ENCODE measurements around the gene TGFBR1. TPM values are rescaled to one million over a fixed set of nuclear protein-coding genes. Genes with fewer than 3 reads are reported as not detected.

Gene TGFBR1
- total RNA-seq, 1 donor from 2014 or later: 203 TPM

DNA sequence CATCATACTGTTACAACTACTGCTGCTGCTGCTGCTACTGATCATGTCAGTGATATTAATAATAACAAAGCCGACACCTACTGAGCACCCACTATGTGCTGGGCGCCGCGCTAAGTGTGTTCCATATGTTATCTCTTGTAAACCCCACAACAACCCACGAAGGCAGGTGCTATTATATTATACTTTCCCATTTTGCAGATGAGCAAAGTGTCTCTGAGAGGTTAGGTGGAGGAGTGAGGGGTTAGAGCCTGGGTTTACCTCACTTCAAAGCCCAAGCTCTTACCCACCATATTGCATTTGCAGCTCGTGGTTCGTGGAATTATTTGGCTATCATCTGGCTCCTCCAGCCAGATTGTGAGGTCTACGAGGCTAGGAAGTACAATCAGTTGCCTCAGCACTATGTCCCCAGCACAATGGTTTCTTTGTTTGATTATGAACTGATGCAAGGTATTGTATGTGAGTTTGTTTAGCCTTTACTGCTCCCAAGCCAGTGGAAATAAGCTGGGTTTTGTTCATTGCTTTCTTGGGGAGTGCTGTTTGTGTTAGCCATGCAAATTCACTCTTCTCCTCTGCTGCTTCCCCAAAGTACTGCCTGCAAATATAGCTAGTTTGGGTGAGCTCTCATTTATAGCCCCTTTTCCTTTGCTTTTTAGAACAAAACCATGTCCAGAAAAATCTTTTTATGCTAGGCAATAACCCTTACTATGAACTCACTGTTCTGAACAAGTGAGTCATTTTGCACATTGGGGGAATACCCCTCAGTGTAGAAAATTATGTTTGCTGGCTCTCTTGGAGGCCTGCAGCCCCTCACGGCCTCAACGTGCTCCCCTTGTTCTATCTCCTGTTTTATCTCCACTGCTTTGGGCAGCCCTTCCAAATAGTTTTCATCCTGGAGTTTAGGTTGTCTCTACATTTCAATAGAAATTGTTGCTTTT, 68.9 kb downstream of the TGFBR1 start:
- Histone ChIP-seq H3K9me3 (ENCODE audit: insufficient read depth, low read depth, low read length) (no peaks in the 10 kb centered on the region), H4K20me1 (ENCODE audit: insufficient read depth, low read length) (no peaks in the 10 kb centered on the region), H3K36me3 (ENCODE audit: insufficient read depth, low read length) (no peaks in the 10 kb centered on the region), H3K4me1 (ENCODE audit: insufficient read depth, low read length) (no peaks in the 10 kb centered on the region), H3K27me3 (ENCODE audit: insufficient read depth, low read length) (peaks cover 5% of the 10 kb centered on the region), H3K9ac (ENCODE audit: low read length) (no peak overlapping the region), H3K27ac (ENCODE audit: low read depth, low read length) (no peak overlapping the region), H2AFZ (ENCODE audit: low read depth, low read length) (no peak overlapping the region), H3K4me3 (ENCODE audit: insufficient read depth, low read depth, low read length) (no peak overlapping the region), H3K79me2 (ENCODE audit: insufficient read depth, low read length) (no peaks in the 10 kb centered on the region), H3K4me2 (ENCODE audit: low read length) (no peak overlapping the region)
- Mint-ChIP-seq H3K9me3 (ENCODE audit: unreplicated experiment) (no peaks in the 10 kb centered on the region), H3K4me3 (ENCODE audit: unreplicated experiment) (no peak overlapping the region), H3K4me1 (ENCODE audit: low read depth, unreplicated experiment) (peaks cover 16% of the 10 kb centered on the region), H3K36me3 (ENCODE audit: low read depth, unreplicated experiment) (no peaks in the 10 kb centered on the region), H3K27me3 (ENCODE audit: low read depth, unreplicated experiment) (no peaks in the 10 kb centered on the region), H3K27ac (ENCODE audit: unreplicated experiment) (peak overlapping the region; percentile 11)
- TF ChIP-seq EZH2 (IDR thresholded peaks at IDR 0.05; ENCODE audit: insufficient read depth, low read length): no peak
- TF ChIP-seq, protein P1, sequence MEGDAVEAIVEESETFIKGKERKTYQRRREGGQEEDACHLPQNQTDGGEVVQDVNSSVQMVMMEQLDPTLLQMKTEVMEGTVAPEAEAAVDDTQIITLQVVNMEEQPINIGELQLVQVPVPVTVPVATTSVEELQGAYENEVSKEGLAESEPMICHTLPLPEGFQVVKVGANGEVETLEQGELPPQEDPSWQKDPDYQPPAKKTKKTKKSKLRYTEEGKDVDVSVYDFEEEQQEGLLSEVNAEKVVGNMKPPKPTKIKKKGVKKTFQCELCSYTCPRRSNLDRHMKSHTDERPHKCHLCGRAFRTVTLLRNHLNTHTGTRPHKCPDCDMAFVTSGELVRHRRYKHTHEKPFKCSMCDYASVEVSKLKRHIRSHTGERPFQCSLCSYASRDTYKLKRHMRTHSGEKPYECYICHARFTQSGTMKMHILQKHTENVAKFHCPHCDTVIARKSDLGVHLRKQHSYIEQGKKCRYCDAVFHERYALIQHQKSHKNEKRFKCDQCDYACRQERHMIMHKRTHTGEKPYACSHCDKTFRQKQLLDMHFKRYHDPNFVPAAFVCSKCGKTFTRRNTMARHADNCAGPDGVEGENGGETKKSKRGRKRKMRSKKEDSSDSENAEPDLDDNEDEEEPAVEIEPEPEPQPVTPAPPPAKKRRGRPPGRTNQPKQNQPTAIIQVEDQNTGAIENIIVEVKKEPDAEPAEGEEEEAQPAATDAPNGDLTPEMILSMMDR (IDR thresholded peaks at IDR 0.05; ENCODE audit: insufficient read depth, low read depth, low read length): no peak
- no peak for FAIRE-seq
- DNase-seq (ENCODE audit: low read depth): no peak

DNA sequence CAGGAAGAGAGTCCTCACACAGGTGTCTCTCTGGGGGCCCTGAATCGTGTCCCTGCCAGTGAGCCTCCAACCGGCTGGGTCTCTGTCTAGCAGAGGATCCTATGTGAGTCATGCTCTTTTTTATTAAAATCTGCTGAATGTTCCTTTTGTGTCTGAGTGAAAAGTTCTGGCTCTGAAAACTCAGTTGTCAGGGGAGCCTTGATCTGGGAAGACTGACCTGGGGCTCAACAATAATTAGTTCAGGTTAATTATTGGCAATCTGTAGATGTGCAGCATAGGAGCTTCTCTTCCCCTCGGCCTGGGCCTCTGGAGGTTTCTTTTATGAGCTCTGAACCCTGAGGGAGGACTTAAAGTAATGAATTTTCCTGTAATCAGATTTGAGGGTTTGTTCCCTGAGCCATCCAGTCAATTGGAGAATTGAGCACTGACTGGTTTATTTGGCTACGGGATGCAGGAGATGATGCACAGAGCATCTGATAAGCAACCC, 71.7 kb downstream of the TGFBR1 start:
- Histone ChIP-seq H3K27ac (ENCODE audit: low read depth, low read length) (no peak overlapping the region), H3K36me3 (ENCODE audit: insufficient read depth, low read length) (no peaks in the 10 kb centered on the region), H3K4me2 (ENCODE audit: low read length) (no peak overlapping the region)

More for the DNA sequence above, 71.7 kb downstream of the TGFBR1 start:
- Histone ChIP-seq H3K9me3 (ENCODE audit: insufficient read depth, low read depth, low read length) (no peaks in the 10 kb centered on the region), H3K4me3 (ENCODE audit: insufficient read depth, low read depth, low read length) (no peak overlapping the region), H3K79me2 (ENCODE audit: insufficient read depth, low read length) (no peaks in the 10 kb centered on the region), H4K20me1 (ENCODE audit: insufficient read depth, low read length) (no peaks in the 10 kb centered on the region), H2AFZ (ENCODE audit: low read depth, low read length) (no peak overlapping the region), H3K4me1 (ENCODE audit: insufficient read depth, low read length) (peaks cover 4% of the 10 kb centered on the region), H3K27me3 (ENCODE audit: insufficient read depth, low read length) (peaks cover 2% of the 10 kb centered on the region), H3K9ac (ENCODE audit: low read length) (no peak overlapping the region)
- no peak overlapping the region for H3K27ac Mint-ChIP-seq (ENCODE audit: unreplicated experiment)
- H3K36me3 Mint-ChIP-seq (ENCODE audit: low read depth, unreplicated experiment): no peaks in the 10 kb centered on the region
- TF ChIP-seq, protein P1 (IDR thresholded peaks at IDR 0.05; ENCODE audit: insufficient read depth, low read depth, low read length): no peak
- no peak for TF ChIP-seq EZH2 (IDR thresholded peaks at IDR 0.05; ENCODE audit: insufficient read depth, low read length)
- DNase-seq (ENCODE audit: low read depth): no peak
- H3K4me3 Mint-ChIP-seq (ENCODE audit: unreplicated experiment): no peak overlapping the region
- no peaks in the 10 kb centered on the region for H3K27me3 Mint-ChIP-seq (ENCODE audit: low read depth, unreplicated experiment)
- H3K9me3 Mint-ChIP-seq (ENCODE audit: unreplicated experiment): no peaks in the 10 kb centered on the region
- FAIRE-seq: no peak
- H3K4me1 Mint-ChIP-seq (ENCODE audit: low read depth, unreplicated experiment): peaks cover 14% of the 10 kb centered on the region
